ENCODE results near the gene SCO1.

- TF ChIP-seq MAX (IDR thresholded peaks at IDR 0.05; ENCODE audit: insufficient read depth, insufficient read length) (no peak), JUN (IDR thresholded peaks at IDR 0.05; ENCODE audit: borderline replicate concordance, insufficient read depth, insufficient read length, low read depth) (no peak), CTCF (IDR thresholded peaks at IDR 0.05; ENCODE audit: extremely low read depth in 1 of 2, insufficient read depth in 1 of 2, low read depth in 1 of 2, low read length in 2 of 2) (no peak), POLR2A (IDR thresholded peaks at IDR 0.05; ENCODE audit: low read depth, low read length) (no peak), EZH2 (IDR thresholded peaks at IDR 0.05; ENCODE audit: borderline replicate concordance, low read depth, low read length, severe bottlenecking) (no peak), MYC (IDR thresholded peaks at IDR 0.05; ENCODE audit: low read depth, low read length) (no peak), POLR2AphosphoS5 (IDR thresholded peaks at IDR 0.05; ENCODE audit: insufficient read depth, low read depth, low read length) (no peak)
Measured at GRCh38 chr17:10743316-10744009, 46.1 kb upstream of the SCO1 start.
